K562 (cell line): ENCODE results near the gene CNGB1.

ENCODE experiments used
- BCL6 ChIP-seq: fragments of 250-450 bp; sonication (Bioruptor Pico); IDR thresholded peaks from 2 replicates; pipeline ENCODE4 v1.4.0; 2020
- HDAC8 ChIP-seq: fragments of 450-650 bp; IDR thresholded peaks from 2 replicates; pipeline ENCODE4 v1.6.1; 2016; ENCODE audit warnings: mild to moderate bottlenecking, missing genetic modification characterization, moderate library complexity, missing compliant biosample characterization
- NR1H2 ChIP-seq: sonication (generic); formaldehyde crosslinking; IDR thresholded peaks from 2 replicates; pipeline ENCODE4 v1.4.0; 2020; ENCODE audit warnings: mild to moderate bottlenecking, missing genetic modification reagents
- RBM22 ChIP-seq: fragments of 200-400 bp; formaldehyde crosslinking; IDR thresholded peaks from 2 replicates; pipeline ENCODE4 v1.6.1; 2018; ENCODE audit warnings: low read length, low read depth; ENCODE audit not compliant: poor library complexity, severe bottlenecking

GRCh38 chr16:57996406-57997175 lies 25.7 kb upstream of the CNGB1 start:
- no peak for TF ChIP-seq HDAC8 (tag)
- TF ChIP-seq RBM22: no peak
- TF ChIP-seq BCL6 (CRISPR knock-in tag): no peak
- TF ChIP-seq NR1H2 (CRISPR knock-in tag): no peak
